GM18508 (cell line): Measurements from ENCODE around the gene RAPGEF5.

ENCODE experiments used
- ATAC-seq: cut with Tn5 transposase; IDR thresholded peaks from one replicate; pipeline ENCODE4 v1.9.1; 2021; ENCODE audit warnings: moderate number of reproducible peaks; ENCODE audit not compliant: insufficient read depth, unreplicated experiment

RAPGEF5 gene

DNA sequence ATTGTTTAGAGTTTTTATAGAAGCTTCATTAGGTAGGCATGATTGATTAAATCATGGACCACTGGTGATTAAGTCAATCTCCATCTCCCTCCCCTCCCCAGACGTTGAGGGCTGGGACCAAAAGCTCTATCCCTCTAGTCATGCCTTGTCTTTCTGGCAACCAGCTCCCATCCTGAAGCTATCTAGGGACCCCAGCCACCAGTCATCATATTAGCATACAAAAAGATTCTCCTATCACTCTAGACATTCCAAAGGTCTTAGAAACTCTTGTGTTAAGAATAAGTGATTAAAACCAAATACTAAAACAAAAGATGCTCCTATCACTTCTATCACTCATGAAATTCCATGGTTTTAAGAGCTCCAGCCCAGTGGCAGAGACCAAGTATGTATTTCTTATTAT, 178.2 kb downstream of the RAPGEF5 start:
- no peak for ATAC-seq

- no peak for ATAC-seq
Observed at GRCh38 chr7:22176791-22177412, 180.1 kb downstream of the RAPGEF5 start.

GRCh38 chr7:22174574-22174953, 182.4 kb downstream of the RAPGEF5 start:
- no peak for ATAC-seq

DNA sequence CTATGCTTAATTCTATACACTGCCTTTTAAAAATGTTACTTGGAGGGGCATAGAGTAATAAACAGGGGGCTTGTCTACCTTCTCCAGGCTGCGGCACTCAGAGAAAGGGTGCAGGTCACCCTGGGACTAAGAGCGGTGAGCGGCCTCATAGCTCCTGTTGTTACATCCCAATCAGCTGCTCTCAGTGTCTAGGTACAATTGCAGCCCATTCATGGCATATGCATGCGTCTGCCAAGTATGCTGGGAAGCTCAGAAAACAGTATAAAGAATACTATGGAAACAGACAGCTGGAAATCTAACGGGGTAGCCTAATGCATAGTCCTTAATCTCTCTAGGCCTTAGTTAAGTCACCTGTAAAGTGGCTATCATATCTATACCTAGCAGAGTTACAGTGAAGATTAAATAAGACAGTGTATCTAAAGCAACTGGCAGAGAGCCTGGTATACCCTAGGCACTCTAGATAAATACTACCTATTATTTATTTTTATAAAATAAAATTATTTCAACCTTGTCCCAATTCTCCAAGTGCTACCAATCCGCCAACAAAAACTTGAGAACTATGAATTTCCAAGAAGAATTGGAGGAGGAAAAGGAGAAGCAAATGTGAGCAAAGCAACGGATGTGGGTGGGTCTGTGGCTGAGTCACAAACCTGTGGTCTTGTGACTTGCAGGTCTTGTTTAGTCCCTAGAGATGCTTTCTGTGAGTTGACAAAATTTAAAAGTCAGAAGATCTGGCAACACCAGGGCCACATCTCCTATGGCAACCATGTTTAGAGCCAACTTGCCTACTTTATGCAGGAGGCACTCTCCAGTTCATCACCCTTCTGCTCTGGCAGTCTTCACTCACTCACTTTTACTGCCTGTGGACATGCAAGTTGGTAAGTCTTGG, 183.0 kb downstream of the RAPGEF5 start:
- peak; percentile 90 for ATAC-seq

DNA sequence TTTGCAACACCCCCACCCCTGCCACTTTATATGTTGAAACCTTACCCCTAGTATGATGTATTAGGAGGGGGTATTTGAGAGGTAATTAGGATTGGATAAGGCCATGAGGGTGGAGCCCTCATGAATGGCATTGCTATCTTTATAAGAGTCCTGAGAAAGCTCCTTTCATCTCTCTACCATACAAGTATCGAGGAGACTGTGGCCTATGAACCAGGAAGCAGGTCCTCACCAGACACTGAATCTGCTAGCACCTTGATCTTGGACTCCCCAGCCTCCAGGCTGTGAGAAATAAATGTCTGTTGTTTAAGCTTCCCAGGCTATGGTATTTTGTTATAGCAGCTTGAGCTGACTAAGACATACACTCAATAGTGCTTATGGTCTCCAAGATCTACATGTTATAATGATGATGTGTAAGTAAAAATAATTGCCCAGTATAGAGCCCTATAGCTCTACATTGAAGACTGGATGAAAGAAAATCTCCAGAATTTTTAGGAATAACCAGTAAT, 188.8 kb downstream of the RAPGEF5 start:
- no peak for ATAC-seq

DNA sequence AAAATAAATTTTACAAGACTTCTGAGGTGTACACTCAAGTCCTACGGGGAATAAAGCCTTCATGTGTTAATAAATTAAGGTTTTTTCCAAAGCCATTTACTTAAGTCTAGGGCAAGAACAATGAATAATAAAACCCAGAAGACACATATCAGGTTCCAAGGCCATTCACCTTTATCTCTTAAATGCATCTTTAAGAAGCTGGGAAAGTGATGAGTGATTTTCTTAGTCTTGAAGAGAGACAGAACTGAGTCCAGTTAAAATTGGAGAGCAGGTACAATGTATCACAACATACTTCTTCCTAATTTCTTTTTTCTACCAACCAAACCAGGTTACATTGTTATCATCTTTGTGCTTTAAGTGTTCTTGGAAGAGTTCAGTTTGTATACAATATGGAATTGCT, 189.5 kb downstream of the RAPGEF5 start:
- no peak for ATAC-seq

DNA sequence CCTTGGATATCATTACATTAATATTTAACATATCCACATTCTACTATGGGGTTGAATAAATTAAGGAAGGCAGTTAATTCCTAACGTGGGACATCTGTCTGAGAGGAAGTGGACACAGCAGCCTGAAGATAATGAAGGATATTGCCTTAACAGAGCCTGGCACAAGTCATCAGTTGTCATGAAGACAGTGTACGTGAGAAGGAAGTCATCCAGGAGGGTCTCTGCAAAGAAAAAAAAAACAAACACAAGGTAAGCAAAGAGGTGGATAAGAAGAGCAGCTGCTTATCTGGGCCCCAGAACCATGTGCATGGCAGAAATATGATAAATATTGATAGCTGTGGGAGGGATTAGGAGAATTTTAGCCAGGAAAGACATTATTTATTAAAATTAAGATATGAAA, 190.0 kb downstream of the RAPGEF5 start:
- ATAC-seq, result no peak

DNA sequence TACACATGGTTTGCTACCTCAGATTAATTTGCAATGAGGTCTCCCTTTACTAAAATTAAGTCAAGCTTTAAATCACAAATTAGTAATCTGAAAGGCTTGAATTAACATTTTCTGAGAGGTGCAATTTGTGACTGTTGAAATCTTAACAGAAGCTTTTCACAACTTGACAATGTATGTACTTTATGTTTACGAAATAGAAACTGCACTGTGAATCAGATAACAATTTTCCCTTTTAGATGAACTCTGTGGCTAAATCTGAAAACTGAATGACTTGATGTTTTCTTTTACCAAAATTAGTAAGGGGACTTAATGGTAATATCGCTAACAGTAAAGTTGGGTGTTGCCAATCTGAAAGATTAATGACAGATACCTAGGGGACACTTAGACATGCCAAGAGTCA, 197.6 kb downstream of the RAPGEF5 start:
- ATAC-seq, result no peak

- ATAC-seq, result no peak
Observed at GRCh38 chr7:22157552-22157951, 199.4 kb downstream of the RAPGEF5 start.

DNA sequence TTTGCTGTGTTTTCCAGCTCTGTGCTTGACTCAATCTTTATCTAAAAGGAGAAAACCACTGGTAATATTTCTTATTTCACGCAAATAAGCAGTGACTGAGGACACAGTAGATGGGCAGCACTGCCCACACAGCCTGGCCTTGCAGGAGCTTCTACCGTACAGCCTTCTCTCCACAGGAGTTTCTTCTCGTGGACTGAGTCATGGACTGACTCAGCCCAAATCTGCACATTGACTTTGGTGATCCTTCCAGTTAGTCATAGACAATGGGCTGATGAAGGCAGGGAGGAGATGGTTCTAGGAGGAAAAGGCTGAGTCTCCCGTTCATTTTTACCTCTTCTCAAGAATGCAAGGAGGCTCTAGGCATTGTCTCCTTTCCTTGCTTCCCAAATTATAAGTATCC, 200.7 kb downstream of the RAPGEF5 start:
- no peak for ATAC-seq

GRCh38 chr7:22154143-22154529, 202.8 kb downstream of the RAPGEF5 start:
- no peak for ATAC-seq

DNA sequence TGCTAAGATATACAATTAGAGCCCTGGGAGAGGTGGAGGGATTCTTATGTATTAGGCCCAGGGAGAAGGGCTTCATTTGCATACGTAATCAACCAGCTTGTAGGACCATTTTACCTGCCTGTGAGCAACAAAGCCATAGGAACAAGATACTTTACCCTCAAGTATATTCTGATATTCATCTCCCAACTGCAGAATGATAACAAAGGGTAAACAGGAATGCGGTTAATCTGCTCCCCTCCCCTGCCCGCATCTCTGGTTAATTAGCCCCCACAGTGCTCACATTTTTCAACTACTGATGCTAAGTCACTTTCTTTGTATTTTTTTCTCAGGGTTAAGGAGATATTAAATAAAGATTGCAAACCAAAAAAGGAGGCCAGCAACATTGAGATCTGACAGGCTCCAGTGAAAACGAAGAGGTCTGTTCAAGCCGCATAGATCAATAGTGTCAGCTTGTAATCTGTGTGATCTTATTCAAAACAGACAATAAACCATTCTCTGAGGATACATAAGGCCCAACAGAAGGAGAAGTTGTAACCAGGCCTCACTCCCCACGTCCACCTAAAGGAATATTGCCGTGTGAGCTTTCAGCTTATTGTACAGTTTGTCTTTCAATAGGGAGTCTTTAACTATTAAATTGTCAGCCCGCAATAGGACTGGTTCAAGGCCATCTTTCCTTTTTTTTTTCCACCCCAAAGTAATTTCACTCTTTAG, 203.4 kb downstream of the RAPGEF5 start:
- no peak for ATAC-seq

- ATAC-seq, result no peak
Observed at GRCh38 chr7:22152690-22153089, 204.3 kb downstream of the RAPGEF5 start.

GRCh38 chr7:22151901-22152300, 205.1 kb downstream of the RAPGEF5 start:
- no peak for ATAC-seq

- ATAC-seq, result no peak
Observed at GRCh38 chr7:22150221-22150620, 206.7 kb downstream of the RAPGEF5 start.

- ATAC-seq, result no peak
Observed at GRCh38 chr7:22147868-22148267, 209.1 kb downstream of the RAPGEF5 start.

- no peak for ATAC-seq
Observed at GRCh38 chr7:22146961-22147512, 209.9 kb downstream of the RAPGEF5 start.

DNA sequence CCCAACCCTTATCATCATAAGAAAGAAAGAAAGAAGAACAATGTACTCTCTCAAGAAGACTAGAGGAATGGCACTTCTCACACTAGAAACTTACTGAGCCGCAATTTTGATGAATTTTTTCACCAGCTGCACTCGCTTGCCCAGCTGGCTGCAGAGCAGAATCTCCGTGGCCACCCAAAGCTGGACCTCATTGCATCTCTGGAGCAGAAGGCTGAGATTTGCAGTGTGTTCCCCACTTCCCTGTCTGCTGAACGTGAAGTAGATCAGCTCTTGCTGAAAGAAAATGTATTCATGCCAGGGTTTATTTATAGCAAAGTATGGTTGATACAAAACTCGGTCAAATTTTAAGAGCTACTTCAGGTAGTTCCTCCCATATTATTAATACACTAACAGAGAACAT, 212.0 kb downstream of the RAPGEF5 start:
- no peak for ATAC-seq

GRCh38 chr7:22143491-22143890, 213.5 kb downstream of the RAPGEF5 start:
- no peak for ATAC-seq

- ATAC-seq, result no peak
Observed at GRCh38 chr7:22142572-22142971, 214.4 kb downstream of the RAPGEF5 start.

- ATAC-seq, result no peak
Observed at GRCh38 chr7:22141355-22141754, 215.6 kb downstream of the RAPGEF5 start.
